GM12801 (cell line): ENCODE data around the gene HPCAL1.

Experiments
- TF ChIP-seq, protein P1 (sequence below): IDR thresholded peaks from one replicate; pipeline ENCODE4 v1.5.1; 2011; ENCODE audit warnings: control low read depth; ENCODE audit not compliant: insufficient read length; ENCODE audit errors: extremely low read depth

The HPCAL1 gene

DNA sequence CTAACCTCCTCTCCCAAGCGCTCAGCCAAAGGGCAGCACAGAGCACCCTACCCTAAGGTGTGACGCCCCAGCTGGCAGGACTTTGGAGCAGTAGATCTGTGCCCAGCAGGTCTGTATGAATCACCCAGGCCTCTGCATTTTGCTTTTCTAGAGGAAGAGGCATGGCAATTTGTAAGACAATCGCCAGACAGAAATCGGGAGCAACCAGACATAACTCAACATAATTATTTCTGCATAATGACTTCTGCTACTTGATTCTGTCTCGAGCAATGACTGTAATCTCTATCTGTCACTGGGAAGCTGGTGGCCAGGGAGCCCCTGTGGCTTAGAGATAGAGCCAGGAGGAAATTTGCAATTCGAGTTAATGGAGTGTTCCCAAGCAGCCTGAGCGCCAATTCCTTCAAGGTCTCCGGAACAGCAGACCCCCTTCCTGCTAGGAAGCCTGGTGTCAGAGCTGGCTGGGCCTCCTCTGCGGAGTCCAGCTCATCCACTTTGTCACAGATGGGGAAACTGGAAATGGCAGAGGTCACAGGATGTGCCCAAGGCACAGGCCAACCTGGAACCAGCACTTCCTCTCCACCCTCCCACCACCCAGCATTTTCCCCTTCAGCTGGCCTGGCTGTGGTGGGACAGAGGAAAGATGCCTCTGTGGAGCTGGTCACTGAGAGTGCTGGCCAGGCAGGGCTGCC is 90.4 kb downstream of the HPCAL1 start:
- TF ChIP-seq, protein P1, sequence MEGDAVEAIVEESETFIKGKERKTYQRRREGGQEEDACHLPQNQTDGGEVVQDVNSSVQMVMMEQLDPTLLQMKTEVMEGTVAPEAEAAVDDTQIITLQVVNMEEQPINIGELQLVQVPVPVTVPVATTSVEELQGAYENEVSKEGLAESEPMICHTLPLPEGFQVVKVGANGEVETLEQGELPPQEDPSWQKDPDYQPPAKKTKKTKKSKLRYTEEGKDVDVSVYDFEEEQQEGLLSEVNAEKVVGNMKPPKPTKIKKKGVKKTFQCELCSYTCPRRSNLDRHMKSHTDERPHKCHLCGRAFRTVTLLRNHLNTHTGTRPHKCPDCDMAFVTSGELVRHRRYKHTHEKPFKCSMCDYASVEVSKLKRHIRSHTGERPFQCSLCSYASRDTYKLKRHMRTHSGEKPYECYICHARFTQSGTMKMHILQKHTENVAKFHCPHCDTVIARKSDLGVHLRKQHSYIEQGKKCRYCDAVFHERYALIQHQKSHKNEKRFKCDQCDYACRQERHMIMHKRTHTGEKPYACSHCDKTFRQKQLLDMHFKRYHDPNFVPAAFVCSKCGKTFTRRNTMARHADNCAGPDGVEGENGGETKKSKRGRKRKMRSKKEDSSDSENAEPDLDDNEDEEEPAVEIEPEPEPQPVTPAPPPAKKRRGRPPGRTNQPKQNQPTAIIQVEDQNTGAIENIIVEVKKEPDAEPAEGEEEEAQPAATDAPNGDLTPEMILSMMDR: no peak

DNA sequence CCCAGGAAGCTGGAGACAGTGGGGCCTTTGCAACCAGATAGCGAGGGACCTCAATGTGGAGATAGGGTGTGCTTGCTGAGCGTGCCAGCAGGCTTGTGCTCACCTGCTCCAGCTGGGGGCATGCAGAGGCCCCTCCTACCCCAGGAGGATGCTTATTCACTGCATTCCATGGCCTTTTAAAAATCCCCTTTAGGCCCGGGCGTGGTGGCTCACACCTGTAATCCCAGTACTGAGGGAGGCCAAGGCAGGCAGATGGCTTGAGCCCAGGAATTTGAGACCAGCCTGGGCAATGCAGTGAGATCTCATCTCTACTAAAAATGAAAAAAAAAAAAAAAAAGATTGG is 90.9 kb downstream of the HPCAL1 start:
- TF ChIP-seq, protein P1: no peak

DNA sequence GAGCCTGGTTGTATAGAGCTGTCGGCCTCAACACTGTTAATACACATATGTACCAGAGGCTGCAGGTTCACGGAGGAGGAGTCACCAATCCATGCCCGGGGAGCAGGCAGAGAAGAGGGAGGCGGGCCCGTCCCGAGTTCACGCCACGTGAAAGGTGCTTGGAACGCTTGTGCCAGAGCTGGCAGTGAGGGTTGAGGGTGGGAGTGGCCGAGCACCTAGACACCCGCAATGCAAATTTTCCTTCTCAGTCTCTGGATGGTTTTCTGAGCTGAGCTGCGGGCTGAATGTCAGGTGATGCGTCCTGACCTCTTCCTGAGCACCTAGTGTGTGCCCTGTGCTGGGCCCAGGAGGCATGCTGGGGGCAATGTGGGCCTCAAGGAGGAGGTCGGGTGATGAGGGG is 93.2 kb downstream of the HPCAL1 start:
- TF ChIP-seq, protein P1: no peak

DNA sequence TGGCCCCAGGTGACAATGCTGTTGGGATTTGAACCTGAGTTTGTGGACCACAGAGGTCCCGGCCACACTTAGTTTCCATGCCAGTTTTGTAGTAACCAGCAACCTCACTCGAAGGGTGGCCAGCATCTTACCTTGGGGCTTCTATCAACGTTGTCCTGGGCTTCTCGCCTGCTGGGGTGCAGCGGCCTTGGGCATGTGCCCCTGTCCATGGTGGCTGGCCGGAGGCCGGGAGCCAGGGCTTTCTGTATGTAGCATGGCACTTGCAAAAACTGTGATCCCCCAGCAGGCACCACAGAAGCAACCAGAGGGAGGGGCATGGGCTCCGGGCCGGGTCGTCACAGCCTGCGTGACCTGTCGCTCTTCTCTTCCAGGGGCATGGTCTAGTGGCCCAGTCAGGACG is 93.8 kb downstream of the HPCAL1 start:
- TF ChIP-seq, protein P1: no peak

DNA sequence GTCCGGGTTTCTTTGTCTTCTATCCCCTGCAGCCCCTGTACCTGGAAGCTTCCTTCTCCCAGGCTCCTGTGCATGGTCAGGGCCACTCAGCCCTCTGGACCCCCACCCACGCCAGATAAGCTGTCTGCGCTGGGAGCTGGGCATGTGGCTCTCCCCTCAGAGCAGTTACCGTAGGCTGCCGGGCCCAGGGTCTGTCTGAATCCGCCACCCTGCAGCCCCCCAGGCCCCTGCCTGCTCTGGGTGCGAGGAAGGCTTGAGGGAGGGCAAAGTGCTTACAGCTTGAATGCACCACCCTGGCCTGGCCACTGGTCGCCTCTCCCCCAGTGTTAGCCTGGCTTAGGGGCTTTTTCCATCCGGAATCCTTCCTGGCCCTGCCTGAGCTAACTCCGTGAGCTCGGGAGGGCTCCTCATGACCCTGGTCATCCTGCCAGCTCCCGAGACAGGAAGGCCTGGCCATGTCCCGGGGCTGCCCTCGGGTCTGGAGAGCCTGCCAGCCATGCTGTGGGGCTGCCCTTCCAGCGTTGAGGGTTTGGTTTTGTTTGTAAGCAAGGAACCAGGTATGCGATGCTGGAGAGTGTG is 94.7 kb downstream of the HPCAL1 start:
- TF ChIP-seq, protein P1: no peak

DNA sequence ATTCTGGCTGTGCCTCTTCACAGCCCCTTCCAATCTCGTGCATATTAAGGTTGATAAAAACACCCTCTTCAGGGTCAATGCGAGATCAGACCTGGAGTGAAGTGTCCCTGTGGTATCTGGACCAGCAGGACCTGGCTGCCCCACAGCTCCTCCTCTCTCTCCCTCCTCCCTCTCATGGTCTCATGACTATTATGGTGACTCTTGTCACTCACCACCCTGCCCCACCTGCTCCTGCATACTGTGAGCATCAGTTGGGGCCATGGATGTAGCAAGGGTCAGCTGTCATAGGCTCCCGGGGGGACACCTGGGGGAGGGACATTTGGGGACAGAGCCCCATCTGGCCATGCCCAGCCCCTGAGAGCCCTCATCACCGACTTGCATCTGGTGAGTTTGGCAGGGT is 95.2 kb downstream of the HPCAL1 start:
- TF ChIP-seq, protein P1: no peak

DNA sequence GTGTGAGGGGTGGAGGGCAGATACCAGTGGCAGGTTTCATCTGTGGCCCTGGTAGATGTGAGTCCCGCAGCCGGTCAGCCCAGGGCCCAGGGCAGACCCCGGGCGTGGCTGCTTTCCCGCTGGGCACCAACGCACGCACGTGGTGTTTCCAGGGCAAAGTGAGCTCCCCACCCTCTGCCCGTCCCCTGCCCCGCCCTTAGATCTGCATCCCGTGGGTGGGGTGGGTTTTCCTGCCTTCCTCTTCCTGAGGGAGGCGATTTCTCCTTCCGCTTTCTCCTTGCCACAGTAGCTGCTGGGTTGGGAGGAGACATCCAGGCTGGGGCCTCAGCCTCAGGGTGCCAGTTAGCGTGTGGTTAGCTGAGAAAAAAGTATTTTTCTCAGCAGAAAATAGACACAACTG is 95.8 kb downstream of the HPCAL1 start:
- TF ChIP-seq, protein P1: no peak
